CD4-positive, alpha-beta T cell treated with Interleukin-10 for 1 hour (primary cell): ENCODE results near the gene ATXN3L.
"Not testable (repeated sequence)": the region's sequence is repeated elsewhere in the genome, so short reads cannot be mapped to it uniquely, and the experiment has no call there.

ENCODE experiments used
- DNase-seq: peaks from one replicate; pipeline ENCODE4 v3.0.0-alpha.2; 2020

The ATXN3L gene

GRCh38 chrX:13305108-13305507 is 14.7 kb downstream of the ATXN3L start:
- no peak for DNase-seq

- no peak for DNase-seq
These were observed 15.8 kb downstream of the ATXN3L start for GRCh38 chrX:13304052-13304451.

- DNase-seq = not testable (repeated sequence)
These were observed 16.6 kb downstream of the ATXN3L start for GRCh38 chrX:13303248-13303647.

GRCh38 chrX:13298836-13299235 is 21.0 kb downstream of the ATXN3L start:
- DNase-seq = no peak

- no peak for DNase-seq
These were observed 24.0 kb downstream of the ATXN3L start for GRCh38 chrX:13295841-13296240.

GRCh38 chrX:13293700-13294099 is 26.2 kb downstream of the ATXN3L start:
- no peak for DNase-seq

GRCh38 chrX:13290891-13291614 is 28.8 kb downstream of the ATXN3L start:
- DNase-seq = no peak

GRCh38 chrX:13288671-13289070 is 31.2 kb downstream of the ATXN3L start:
- no peak for DNase-seq

GRCh38 chrX:13287816-13288215 is 32.0 kb downstream of the ATXN3L start:
- no peak for DNase-seq

GRCh38 chrX:13285693-13286092 is 34.2 kb downstream of the ATXN3L start:
- DNase-seq = no peak

GRCh38 chrX:13285229-13285628 is 34.6 kb downstream of the ATXN3L start:
- DNase-seq = no peak

GRCh38 chrX:13284570-13284969 is 35.3 kb downstream of the ATXN3L start:
- no peak for DNase-seq

- no peak for DNase-seq
These were observed 35.8 kb downstream of the ATXN3L start for GRCh38 chrX:13283950-13284546.

- no peak for DNase-seq
These were observed 36.3 kb downstream of the ATXN3L start for GRCh38 chrX:13283512-13283911.

GRCh38 chrX:13281289-13281688 is 38.6 kb downstream of the ATXN3L start:
- DNase-seq = no peak

GRCh38 chrX:13279279-13280018 is 40.4 kb downstream of the ATXN3L start:
- no peak for DNase-seq

- no peak for DNase-seq
These were observed 42.3 kb downstream of the ATXN3L start for GRCh38 chrX:13277539-13277938.

GRCh38 chrX:13276991-13277390 is 42.9 kb downstream of the ATXN3L start:
- DNase-seq = no peak

GRCh38 chrX:13275031-13275430 is 44.8 kb downstream of the ATXN3L start:
- DNase-seq = no peak

- no peak for DNase-seq
These were observed 47.4 kb downstream of the ATXN3L start for GRCh38 chrX:13272426-13272825.

- no peak for DNase-seq
These were observed 48.3 kb downstream of the ATXN3L start for GRCh38 chrX:13271511-13271910.

GRCh38 chrX:13270360-13270759 is 49.5 kb downstream of the ATXN3L start:
- DNase-seq = no peak

GRCh38 chrX:13268874-13269273 is 51.0 kb downstream of the ATXN3L start:
- no peak for DNase-seq
